A673 (cell line): Measurements from ENCODE around the gene KIF9. TPM values are rescaled to one million over a fixed set of nuclear protein-coding genes. Genes with fewer than 3 reads are reported as not detected.

Experiments
- BruUV-seq: library from RNA; stranded (reverse); fragments of 400-500 nt; replicated peaks from 2 replicates; lab custom pipeline; 2021; lab: Mats Ljungman, UMichigan
- CTCF ChIA-PET: fragments of 300-600 bp; sonication (Branson Sonifier 250); formaldehyde crosslinking; loops from one replicate; lab custom pipeline; 2022; ENCODE audit warnings: antibody characterized with exemption; lab: Charles Lee
- POLR2A ChIA-PET: fragments of 300-600 bp; sonication (Branson Sonifier 250); formaldehyde crosslinking; loops from one replicate; lab custom pipeline; 2022; ENCODE audit warnings: antibody characterized with exemption; ENCODE audit not compliant: low non-redundant PET; lab: Charles Lee
- DNase-seq: peaks from one replicate; pipeline ENCODE4 v3.0.0-alpha.2; 2015; ENCODE audit warnings: low spot score
- H3K27ac ChIP-seq: fragments of 200-600 bp; sonication (generic); 2 replicates; pipeline ENCODE4 v1.5.1; 2016; ENCODE audit warnings: mixed run types, low read depth, mild to moderate bottlenecking, mixed read lengths, antibody characterized with exemption, low read length; ENCODE audit not compliant: poor library complexity, severe bottlenecking
- H3K27me3 ChIP-seq: fragments of 200-600 bp; sonication (generic); replicated peaks from 2 replicates; pipeline ENCODE4 v1.6.1; 2017; ENCODE audit warnings: mixed run types, low read depth, mild to moderate bottlenecking, mixed read lengths, antibody characterized with exemption, low read length; ENCODE audit not compliant: insufficient read depth, poor library complexity
- H3K36me3 ChIP-seq: fragments of 200-600 bp; sonication (generic); 2 replicates; pipeline ENCODE4 v1.6.1; 2016; ENCODE audit warnings: mixed run types, mild to moderate bottlenecking, mixed read lengths, antibody characterized with exemption, low read length; ENCODE audit not compliant: insufficient read depth, poor library complexity, severe bottlenecking
- H3K4me1 ChIP-seq: fragments of 200-600 bp; sonication (generic); 2 replicates; pipeline ENCODE4 v1.6.1; 2017; ENCODE audit warnings: mixed run types, mild to moderate bottlenecking, mixed read lengths, antibody characterized with exemption, low read length; ENCODE audit not compliant: insufficient read depth, poor library complexity, severe bottlenecking
- H3K4me3 ChIP-seq: fragments of 200-600 bp; sonication (generic); 2 replicates; pipeline ENCODE4 v1.5.1; 2016; ENCODE audit warnings: low read depth, mixed run types, mild to moderate bottlenecking, mixed read lengths, low read length; ENCODE audit not compliant: poor library complexity, severe bottlenecking
- H3K9me3 ChIP-seq: fragments of 200-600 bp; sonication (generic); 2 replicates; pipeline ENCODE4 v1.6.1; 2016; ENCODE audit warnings: mixed run types, low read depth, mild to moderate bottlenecking, mixed read lengths, antibody characterized with exemption, low read length; ENCODE audit not compliant: poor library complexity, severe bottlenecking
- CTCF ChIP-seq: fragments of 300-800, 200-600 bp; sonication (generic); conservative IDR thresholded peaks from 2 replicates; pipeline ENCODE4 v1.5.1; 2017; ENCODE audit warnings: low read depth, mild to moderate bottlenecking, antibody characterized with exemption, low read length, moderate library complexity, mixed read lengths
- EZH2 ChIP-seq: fragments of 200-600 bp; sonication (generic); IDR thresholded peaks from 2 replicates; pipeline ENCODE4 v1.6.1; 2017; ENCODE audit warnings: borderline replicate concordance, low read depth, mild to moderate bottlenecking, mixed read lengths, antibody characterized with exemption, low read length; ENCODE audit not compliant: poor library complexity, severe bottlenecking
- intact Hi-C: fragments of 100-400 bp; cut with micrococcal nuclease; formaldehyde crosslinking; loops from one replicate; pipeline ENCODE4 v1.10.0; 2022; ENCODE audit not compliant: unreplicated experiment
- total RNA-seq: library from RNA; stranded (reverse); gene quantifications from 2 replicates; pipeline ENCODE4 v1.2.3, GENCODE V29; 2021

Gene KIF9
- total RNA-seq, 1 experiment from 2014 or later: 4.7 TPM

GRCh38 chr3:47295976-47296375 lies 13.4 kb upstream of the KIF9 start:
- BruUV-seq: no TSS peak
- no peaks in the 10 kb centered on the region for H3K9me3 ChIP-seq
- ChIA-PET CTCF (no interaction called here), POLR2A (no interaction called here)
- no peak for DNase-seq
- intact Hi-C loops: no loop called here
- no peak overlapping the region for H3K4me3 ChIP-seq
- H3K27me3 ChIP-seq: no peaks in the 10 kb centered on the region
- no peak overlapping the region for H3K27ac ChIP-seq
- H3K4me1 ChIP-seq: no peaks in the 10 kb centered on the region
- H3K36me3 ChIP-seq: no peaks in the 10 kb centered on the region
- TF ChIP-seq CTCF (no peak), EZH2 (no peak)

DNA sequence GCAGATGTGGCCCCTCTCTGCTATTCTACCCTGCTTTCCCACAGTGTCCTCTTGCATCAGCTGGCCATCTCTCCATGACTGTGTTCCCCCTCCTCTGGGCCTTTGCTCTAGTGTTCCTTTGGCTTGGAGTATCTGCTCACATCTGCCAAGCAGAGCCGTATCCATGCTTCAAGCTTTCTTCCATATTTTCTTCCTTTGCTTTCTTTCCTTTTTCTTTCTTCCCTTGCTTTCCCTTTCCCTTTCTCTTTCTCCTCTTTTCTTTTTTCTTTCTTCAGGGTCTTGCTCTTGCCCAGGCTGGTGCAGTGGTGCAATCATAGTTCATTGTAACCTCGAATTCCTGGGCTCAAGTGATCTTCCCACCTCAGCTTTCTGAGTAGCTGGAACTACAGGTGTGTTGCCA lies 12.7 kb upstream of the KIF9 start:
- Histone ChIP-seq H3K4me1 (no peaks in the 10 kb centered on the region), H3K4me3 (no peak overlapping the region), H3K9me3 (no peaks in the 10 kb centered on the region), H3K27ac (no peak overlapping the region), H3K36me3 (no peaks in the 10 kb centered on the region), H3K27me3 (no peaks in the 10 kb centered on the region)
- ChIA-PET CTCF (no interaction called here), POLR2A (no interaction called here)
- TF ChIP-seq CTCF (no peak), EZH2 (no peak)
- no TSS peak for BruUV-seq
- intact Hi-C loops: no loop called here
- no peak for DNase-seq

DNA sequence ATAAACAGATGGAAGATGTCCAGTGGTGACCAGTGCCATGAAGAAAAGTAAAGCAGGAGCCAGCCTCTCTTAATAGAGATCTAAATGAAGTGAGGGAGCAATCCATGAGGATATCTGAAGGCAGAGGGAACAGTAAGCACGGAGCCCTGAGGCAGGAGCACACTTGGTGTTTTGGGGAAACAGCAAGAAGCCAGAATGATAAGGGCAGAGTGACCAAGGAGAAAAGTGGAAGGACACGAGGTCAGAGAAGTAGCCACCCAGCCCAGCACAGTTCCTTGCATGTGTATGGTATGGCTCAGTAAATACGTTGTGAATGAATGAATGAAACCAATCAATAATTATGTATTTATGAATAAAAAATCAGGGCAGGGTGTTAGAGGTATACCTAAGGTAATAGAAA lies 11.8 kb upstream of the KIF9 start:
- DNase-seq: no peak
- Histone ChIP-seq H3K36me3 (no peaks in the 10 kb centered on the region), H3K27ac (no peak overlapping the region), H3K9me3 (no peaks in the 10 kb centered on the region), H3K4me1 (no peaks in the 10 kb centered on the region), H3K4me3 (no peak overlapping the region), H3K27me3 (no peaks in the 10 kb centered on the region)
- TF ChIP-seq EZH2 (no peak), CTCF (no peak)
- ChIA-PET CTCF (no interaction called here), POLR2A (no interaction called here)
- intact Hi-C loops: no loop called here
- no TSS peak for BruUV-seq
